GM23338 (cell line): ENCODE data around the gene TGM2. TPM values are rescaled to one million over a fixed set of nuclear protein-coding genes. Genes with fewer than 3 reads are reported as not detected.

Experiments used
- ATAC-seq: fragments of 200-7000 bp; cut with Tn5 transposase; 3 replicates; pipeline ENCODE4 v1.9.1; 2020
- DNase-seq: peaks from one replicate; pipeline ENCODE4 v3.0.0-alpha.2; 2015; ENCODE audit warnings: low spot score
- H2AFZ ChIP-seq: fragments of 200-600 bp; sonication (generic); 2 replicates; pipeline ENCODE4 v1.8.0; 2016; ENCODE audit warnings: antibody characterized with exemption, mild to moderate bottlenecking, moderate library complexity
- H3F3A ChIP-seq: fragments of 200-600 bp; sonication (generic); replicated peaks from 2 replicates; pipeline ENCODE4 v1.8.0; 2017; ENCODE audit warnings: antibody characterized with exemption, mixed run types, low read depth
- H3K27ac ChIP-seq: fragments of 200-600 bp; sonication (generic); 2 replicates; pipeline ENCODE4 v1.6.1; 2016; ENCODE audit warnings: low read depth
- H3K27me3 ChIP-seq: fragments of 200-600 bp; sonication (generic); 2 replicates; pipeline ENCODE4 v1.8.0; 2016; ENCODE audit warnings: mild to moderate bottlenecking, mixed run types, moderate library complexity; ENCODE audit not compliant: insufficient read depth
- H3K36me3 ChIP-seq: fragments of 200-600 bp; sonication (generic); 2 replicates; pipeline ENCODE4 v1.8.0; 2016; ENCODE audit warnings: mild to moderate bottlenecking; ENCODE audit not compliant: insufficient read depth
- H3K4me1 ChIP-seq: fragments of 200-600 bp; sonication (generic); 2 replicates; pipeline ENCODE4 v1.8.0; 2016; ENCODE audit warnings: mild to moderate bottlenecking, moderate library complexity; ENCODE audit not compliant: insufficient read depth
- H3K4me2 ChIP-seq: fragments of 200-600 bp; sonication (generic); 2 replicates; pipeline ENCODE4 v1.7.1; 2017; ENCODE audit warnings: mixed run types
- H3K4me3 ChIP-seq: fragments of 200-600 bp; sonication (generic); 2 replicates; pipeline ENCODE4 v1.6.1; 2016; ENCODE audit warnings: mixed run types
- H3K79me2 ChIP-seq: fragments of 200-600 bp; sonication (generic); replicated peaks from 2 replicates; pipeline ENCODE4 v1.8.0; 2017; ENCODE audit warnings: mild to moderate bottlenecking; ENCODE audit not compliant: insufficient read depth
- H3K9me2 ChIP-seq: fragments of 200-600 bp; sonication (generic); 2 replicates; pipeline ENCODE4 v1.8.0; 2017; ENCODE audit not compliant: insufficient read depth
- H4K20me1 ChIP-seq: fragments of 200-600 bp; sonication (generic); replicated peaks from 2 replicates; pipeline ENCODE4 v1.8.0; 2017; ENCODE audit warnings: mild to moderate bottlenecking; ENCODE audit not compliant: insufficient read depth
- H3K27ac Mint-ChIP-seq: 2 replicates; pipeline ENCODE4 v1.8.0; 2020; ENCODE audit warnings: inconsistent platforms, mild to moderate bottlenecking, moderate library complexity, mixed read lengths
- H3K27me3 Mint-ChIP-seq: 3 replicates; pipeline ENCODE4 v1.8.0; 2022; ENCODE audit warnings: low read depth, mild to moderate bottlenecking, moderate library complexity, mixed read lengths, inconsistent platforms; ENCODE audit not compliant: insufficient read depth, poor library complexity
- H3K36me3 Mint-ChIP-seq: 3 replicates; pipeline ENCODE4 v1.8.0; 2021; ENCODE audit warnings: low read depth, mild to moderate bottlenecking, inconsistent platforms, moderate library complexity, mixed read lengths
- H3K4me1 Mint-ChIP-seq: 3 replicates; pipeline ENCODE4 v1.8.0; 2020; ENCODE audit warnings: mild to moderate bottlenecking, inconsistent platforms, mixed read lengths
- H3K4me3 Mint-ChIP-seq: 3 replicates; pipeline ENCODE4 v1.8.0; 2021; ENCODE audit warnings: moderate library complexity, mild to moderate bottlenecking, inconsistent platforms, mixed read lengths
- H3K9me3 Mint-ChIP-seq: 3 replicates; pipeline ENCODE4 v1.8.0; 2020; ENCODE audit warnings: moderate library complexity, mild to moderate bottlenecking, inconsistent platforms, mixed read lengths
- EZH2 ChIP-seq: fragments of 200-600 bp; sonication (generic); IDR thresholded peaks from one replicate; pipeline ENCODE4 v1.8.0; 2017; ENCODE audit warnings: antibody characterized with exemption, mild to moderate bottlenecking, low read depth; ENCODE audit not compliant: unreplicated experiment
- EZH2phosphoT487 ChIP-seq: fragments of 200-600 bp; sonication (generic); IDR thresholded peaks from one replicate; pipeline ENCODE4 v1.8.1; 2018; ENCODE audit warnings: antibody characterized with exemption; ENCODE audit not compliant: unreplicated experiment
- STAT1 ChIP-seq: IDR thresholded peaks from one replicate; pipeline ENCODE4 v1.6.1; 2016; ENCODE audit warnings: antibody characterized with exemption; ENCODE audit not compliant: unreplicated experiment
- ZNF114 ChIP-seq: fragments of 250-450 bp; sonication (Bioruptor Pico); IDR thresholded peaks from 2 replicates; pipeline ENCODE4 v1.5.0; 2020; ENCODE audit warnings: mild to moderate bottlenecking, moderate library complexity
- polyA plus RNA-seq: library from polyadenylated mRNA; unstranded; fragments of >200 nt; fragmentation: Nextera tagmentation; extraction: Ambion mirVana; gene quantifications from 2 replicates; pipeline ENCODE4 v1.2.1, GENCODE V29; 2016
- total RNA-seq: library from RNA; depleted of rRNA; stranded (reverse); fragments of >200 nt; shearing (Covaris generic); gene quantifications from 2 replicates; pipeline ENCODE4 v1.2.3, GENCODE V29; 2014
- TF ChIP-seq, protein P1 (sequence below), 2 experiments: fragments of 200-600 bp in 1 of 2; sonication (generic) in 1 of 2; conservative IDR thresholded peaks; 2 replicates each; pipeline versions ENCODE4 v1.5.1 to v1.6.1; 2016 to 2017; ENCODE audit warnings: antibody characterized with exemption in 2 of 2, low read depth in 2 of 2, mild to moderate bottlenecking in 2 of 2, moderate library complexity in 1 of 2
- TF ChIP-seq, protein P2 (sequence below): IDR thresholded peaks from one replicate; pipeline ENCODE4 v1.6.1; 2018; ENCODE audit warnings: antibody characterized with exemption; ENCODE audit not compliant: unreplicated experiment

TGM2 gene
- total and polyA plus RNA-seq, 2 experiments from 2014 or later, result 0.45 to 1.0 TPM

GRCh38 chr20:38095017-38095686 lies 69.9 kb downstream of the TGM2 start (continued):
- TF ChIP-seq, protein P1, sequence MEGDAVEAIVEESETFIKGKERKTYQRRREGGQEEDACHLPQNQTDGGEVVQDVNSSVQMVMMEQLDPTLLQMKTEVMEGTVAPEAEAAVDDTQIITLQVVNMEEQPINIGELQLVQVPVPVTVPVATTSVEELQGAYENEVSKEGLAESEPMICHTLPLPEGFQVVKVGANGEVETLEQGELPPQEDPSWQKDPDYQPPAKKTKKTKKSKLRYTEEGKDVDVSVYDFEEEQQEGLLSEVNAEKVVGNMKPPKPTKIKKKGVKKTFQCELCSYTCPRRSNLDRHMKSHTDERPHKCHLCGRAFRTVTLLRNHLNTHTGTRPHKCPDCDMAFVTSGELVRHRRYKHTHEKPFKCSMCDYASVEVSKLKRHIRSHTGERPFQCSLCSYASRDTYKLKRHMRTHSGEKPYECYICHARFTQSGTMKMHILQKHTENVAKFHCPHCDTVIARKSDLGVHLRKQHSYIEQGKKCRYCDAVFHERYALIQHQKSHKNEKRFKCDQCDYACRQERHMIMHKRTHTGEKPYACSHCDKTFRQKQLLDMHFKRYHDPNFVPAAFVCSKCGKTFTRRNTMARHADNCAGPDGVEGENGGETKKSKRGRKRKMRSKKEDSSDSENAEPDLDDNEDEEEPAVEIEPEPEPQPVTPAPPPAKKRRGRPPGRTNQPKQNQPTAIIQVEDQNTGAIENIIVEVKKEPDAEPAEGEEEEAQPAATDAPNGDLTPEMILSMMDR (conservative IDR thresholded peaks at IDR 0.05; ENCODE audit: low read depth in 2 of 2), result no peak
- TF ChIP-seq EZH2phosphoT487 (no peak), ZNF114 (CRISPR knock-in tag) (no peak), STAT1 (no peak), EZH2 (no peak)
- TF ChIP-seq, protein P2, sequence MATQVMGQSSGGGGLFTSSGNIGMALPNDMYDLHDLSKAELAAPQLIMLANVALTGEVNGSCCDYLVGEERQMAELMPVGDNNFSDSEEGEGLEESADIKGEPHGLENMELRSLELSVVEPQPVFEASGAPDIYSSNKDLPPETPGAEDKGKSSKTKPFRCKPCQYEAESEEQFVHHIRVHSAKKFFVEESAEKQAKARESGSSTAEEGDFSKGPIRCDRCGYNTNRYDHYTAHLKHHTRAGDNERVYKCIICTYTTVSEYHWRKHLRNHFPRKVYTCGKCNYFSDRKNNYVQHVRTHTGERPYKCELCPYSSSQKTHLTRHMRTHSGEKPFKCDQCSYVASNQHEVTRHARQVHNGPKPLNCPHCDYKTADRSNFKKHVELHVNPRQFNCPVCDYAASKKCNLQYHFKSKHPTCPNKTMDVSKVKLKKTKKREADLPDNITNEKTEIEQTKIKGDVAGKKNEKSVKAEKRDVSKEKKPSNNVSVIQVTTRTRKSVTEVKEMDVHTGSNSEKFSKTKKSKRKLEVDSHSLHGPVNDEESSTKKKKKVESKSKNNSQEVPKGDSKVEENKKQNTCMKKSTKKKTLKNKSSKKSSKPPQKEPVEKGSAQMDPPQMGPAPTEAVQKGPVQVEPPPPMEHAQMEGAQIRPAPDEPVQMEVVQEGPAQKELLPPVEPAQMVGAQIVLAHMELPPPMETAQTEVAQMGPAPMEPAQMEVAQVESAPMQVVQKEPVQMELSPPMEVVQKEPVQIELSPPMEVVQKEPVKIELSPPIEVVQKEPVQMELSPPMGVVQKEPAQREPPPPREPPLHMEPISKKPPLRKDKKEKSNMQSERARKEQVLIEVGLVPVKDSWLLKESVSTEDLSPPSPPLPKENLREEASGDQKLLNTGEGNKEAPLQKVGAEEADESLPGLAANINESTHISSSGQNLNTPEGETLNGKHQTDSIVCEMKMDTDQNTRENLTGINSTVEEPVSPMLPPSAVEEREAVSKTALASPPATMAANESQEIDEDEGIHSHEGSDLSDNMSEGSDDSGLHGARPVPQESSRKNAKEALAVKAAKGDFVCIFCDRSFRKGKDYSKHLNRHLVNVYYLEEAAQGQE, result no peak

DNA sequence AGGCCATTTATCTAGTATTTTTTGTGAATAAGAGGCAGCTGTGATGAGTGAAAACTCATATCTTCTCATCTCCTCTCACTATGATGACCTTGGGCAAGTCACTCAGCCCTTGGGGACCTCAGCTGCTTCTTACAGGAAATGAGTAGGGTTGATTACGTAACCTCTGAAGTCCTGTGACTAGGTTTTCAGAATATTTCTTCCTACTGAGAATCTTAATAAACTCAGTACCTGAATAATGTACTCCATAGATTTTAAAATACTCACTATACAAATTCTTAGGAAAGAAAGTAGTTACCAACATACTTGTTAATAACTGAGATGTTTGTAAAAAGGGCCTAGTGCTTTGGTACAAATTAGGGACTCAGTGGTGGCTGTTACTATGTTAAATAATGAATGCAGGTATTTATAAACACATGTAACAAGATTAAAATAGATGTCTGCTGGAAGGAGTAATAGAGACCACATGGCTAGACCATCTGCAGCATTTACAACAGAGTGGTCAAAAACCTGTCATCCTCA lies 70.6 kb downstream of the TGM2 start:
- H3K36me3 ChIP-seq, result peaks cover 3% of the 10 kb centered on the region; the same call in 1 of the 2 replicates
- H3K4me3 Mint-ChIP-seq, result no peak overlapping the region
- H3K27me3 ChIP-seq, result no peaks in the 10 kb centered on the region
- H3K9me3 Mint-ChIP-seq, result no peaks in the 10 kb centered on the region
- H3K4me2 ChIP-seq, result no peak overlapping the region
- H3K4me1 Mint-ChIP-seq, result peaks cover 2% of the 10 kb centered on the region; the same call in 2 of the 3 replicates
- ATAC-seq (no peak), DNase-seq (no peak)
- H3K27ac Mint-ChIP-seq, result no peak overlapping the region
- no peaks in the 10 kb centered on the region for H3F3A ChIP-seq
- H3K79me2 ChIP-seq, result no peaks in the 10 kb centered on the region
- H3K4me1 ChIP-seq, result no peaks in the 10 kb centered on the region
- peaks cover 10% of the 10 kb centered on the region for H3K36me3 Mint-ChIP-seq
- H3K27me3 Mint-ChIP-seq, result no peaks in the 10 kb centered on the region
- H3K27ac ChIP-seq, result no peak overlapping the region
- H2AFZ ChIP-seq, result no peak overlapping the region
- TF ChIP-seq, protein P1 (conservative IDR thresholded peaks at IDR 0.05; ENCODE audit: low read depth in 2 of 2), result no peak
- no peak for TF ChIP-seq ZNF114 (CRISPR knock-in tag)
- H4K20me1 ChIP-seq, result peaks cover under 1% of the 10 kb centered on the region; the same call in 1 of the 2 replicates
- no peaks in the 10 kb centered on the region for H3K9me2 ChIP-seq
- H3K4me3 ChIP-seq, result no peak overlapping the region
